ENCODE results near the gene ESYT1.

Gene ESYT1, protein sequence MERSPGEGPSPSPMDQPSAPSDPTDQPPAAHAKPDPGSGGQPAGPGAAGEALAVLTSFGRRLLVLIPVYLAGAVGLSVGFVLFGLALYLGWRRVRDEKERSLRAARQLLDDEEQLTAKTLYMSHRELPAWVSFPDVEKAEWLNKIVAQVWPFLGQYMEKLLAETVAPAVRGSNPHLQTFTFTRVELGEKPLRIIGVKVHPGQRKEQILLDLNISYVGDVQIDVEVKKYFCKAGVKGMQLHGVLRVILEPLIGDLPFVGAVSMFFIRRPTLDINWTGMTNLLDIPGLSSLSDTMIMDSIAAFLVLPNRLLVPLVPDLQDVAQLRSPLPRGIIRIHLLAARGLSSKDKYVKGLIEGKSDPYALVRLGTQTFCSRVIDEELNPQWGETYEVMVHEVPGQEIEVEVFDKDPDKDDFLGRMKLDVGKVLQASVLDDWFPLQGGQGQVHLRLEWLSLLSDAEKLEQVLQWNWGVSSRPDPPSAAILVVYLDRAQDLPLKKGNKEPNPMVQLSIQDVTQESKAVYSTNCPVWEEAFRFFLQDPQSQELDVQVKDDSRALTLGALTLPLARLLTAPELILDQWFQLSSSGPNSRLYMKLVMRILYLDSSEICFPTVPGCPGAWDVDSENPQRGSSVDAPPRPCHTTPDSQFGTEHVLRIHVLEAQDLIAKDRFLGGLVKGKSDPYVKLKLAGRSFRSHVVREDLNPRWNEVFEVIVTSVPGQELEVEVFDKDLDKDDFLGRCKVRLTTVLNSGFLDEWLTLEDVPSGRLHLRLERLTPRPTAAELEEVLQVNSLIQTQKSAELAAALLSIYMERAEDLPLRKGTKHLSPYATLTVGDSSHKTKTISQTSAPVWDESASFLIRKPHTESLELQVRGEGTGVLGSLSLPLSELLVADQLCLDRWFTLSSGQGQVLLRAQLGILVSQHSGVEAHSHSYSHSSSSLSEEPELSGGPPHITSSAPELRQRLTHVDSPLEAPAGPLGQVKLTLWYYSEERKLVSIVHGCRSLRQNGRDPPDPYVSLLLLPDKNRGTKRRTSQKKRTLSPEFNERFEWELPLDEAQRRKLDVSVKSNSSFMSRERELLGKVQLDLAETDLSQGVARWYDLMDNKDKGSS

DNA sequence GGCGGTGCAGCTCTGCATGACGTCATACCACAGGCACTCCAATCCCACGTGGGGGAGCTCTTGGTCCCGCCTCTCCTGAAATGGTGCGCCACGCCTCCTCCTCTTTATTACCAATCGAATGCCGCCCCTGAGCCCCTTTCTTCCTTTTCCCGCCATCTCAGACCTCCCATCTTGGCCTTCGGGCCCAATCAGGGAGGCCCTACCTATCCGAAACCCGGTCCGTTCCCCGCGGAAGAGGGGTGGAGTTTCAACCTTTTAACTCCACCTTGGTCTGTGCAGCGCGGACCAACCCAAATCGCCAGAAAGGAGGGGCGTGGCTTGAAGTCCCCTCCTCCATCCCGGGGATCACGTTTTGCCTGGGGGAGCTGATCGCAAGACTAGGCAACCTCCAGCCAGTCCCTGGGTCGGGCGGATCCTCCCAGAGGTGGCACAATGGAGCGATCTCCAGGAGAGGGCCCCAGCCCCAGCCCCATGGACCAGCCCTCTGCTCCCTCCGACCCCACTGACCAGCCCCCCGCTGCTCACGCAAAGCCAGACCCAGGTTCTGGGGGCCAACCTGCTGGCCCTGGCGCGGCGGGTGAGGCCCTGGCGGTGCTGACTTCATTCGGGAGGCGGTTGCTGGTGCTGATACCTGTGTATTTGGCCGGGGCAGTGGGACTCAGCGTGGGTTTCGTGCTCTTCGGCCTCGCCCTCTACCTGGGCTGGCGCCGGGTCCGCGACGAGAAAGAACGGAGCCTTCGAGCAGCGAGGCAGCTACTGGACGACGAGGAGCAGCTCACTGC, at the start of gene ESYT1:
Gene ESYT1 (plus strand): TSS at position 380 of the 782 bp plus-strand sequence. CDS start 53 bp downstream, at position 433.
- peak; percentile 96 for DNase-seq

DNA sequence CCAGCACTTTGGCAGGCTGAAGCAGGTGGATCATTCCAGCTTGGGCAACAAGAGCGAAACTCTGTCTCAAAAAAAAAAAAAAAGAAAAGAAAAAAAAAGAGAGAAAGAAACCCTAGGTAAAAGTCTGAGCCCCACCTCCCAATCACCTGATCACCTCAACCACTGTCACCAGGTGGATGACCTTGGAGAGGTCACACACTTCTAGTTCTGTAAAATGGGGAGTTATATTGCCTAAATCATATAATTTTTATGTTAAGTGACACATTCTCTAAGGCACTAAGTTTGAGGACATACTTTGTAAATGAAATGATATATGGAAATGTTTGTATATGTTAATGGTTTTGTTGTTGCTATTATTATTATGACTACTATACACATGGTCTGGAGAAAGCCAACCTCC, 49.6 kb upstream of the ESYT1 start:
- DNase-seq = no peak

DNA sequence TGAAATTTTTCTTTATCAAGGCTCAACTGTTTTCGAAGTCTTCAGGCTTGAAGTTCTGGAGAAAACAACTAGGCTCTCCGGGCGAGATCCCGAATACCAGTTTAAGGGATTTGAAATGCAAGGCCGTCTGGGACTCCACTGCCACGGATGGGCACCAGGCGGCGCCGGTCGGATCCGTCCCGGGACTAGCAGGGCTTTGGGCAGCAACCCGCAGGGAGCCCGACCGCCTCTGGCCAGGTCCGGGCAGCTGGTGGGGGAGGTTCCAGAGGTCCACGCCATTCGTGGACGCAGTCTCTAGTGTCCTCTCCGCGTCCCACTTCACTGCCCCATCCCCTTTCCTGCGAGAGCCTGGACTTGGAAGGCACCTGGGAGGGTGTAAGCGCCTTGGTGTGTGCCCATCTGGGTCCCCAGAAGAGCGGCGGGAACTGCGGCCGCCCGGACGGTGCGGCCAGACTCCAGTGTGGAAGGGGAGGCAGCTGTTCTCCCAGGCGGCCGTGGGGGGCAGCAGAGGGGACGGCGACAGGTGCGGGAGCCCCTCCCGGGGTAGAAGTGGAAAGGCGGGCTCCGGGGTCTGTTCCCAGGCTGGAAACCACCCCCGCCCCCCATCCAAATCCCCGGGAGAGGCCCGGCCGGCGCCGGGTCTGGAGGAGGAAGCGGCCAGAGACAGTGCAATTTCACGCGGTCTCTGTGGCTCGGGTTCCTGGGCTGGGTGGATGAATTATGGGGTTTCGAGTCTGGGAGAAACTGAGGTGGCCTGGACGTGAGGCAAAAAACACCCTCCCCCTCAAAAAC, 48.9 kb upstream of the ESYT1 start:
- DNase-seq = peak; percentile 34 to 40

DNA sequence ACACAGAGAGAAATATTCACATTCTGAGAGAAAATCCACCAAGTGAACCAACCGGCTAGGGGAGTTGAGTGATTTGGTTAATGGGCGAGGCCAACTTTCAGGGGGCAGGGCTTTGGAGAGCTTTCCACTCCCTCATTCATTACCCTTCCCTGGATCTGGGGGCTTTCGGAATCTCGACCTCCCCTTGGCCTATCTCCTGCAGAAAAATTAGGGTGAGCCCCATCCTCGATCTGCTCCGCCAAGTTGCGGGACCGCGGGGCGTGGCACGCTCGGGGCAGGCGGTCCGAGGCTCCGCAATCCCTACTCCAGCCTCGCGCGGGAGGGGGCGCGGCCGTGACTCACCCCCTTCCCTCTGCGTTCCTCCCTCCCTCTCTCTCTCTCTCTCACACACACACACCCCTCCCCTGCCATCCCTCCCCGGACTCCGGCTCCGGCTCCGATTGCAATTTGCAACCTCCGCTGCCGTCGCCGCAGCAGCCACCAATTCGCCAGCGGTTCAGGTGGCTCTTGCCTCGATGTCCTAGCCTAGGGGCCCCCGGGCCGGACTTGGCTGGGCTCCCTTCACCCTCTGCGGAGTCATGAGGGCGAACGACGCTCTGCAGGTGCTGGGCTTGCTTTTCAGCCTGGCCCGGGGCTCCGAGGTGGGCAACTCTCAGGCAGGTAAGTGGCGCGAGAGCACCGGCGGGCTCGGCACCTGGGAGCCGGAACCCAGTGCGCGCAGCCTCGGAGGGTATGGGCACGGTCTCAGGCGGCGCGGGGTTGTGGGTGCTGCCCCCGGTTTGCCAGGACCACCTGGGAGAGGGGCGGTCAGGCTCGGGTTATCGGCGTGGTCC, 48.1 kb upstream of the ESYT1 start, which contains the start of gene ERBB3:
Gene ERBB3 (plus strand): TSS at position 443 of the 833 bp plus-strand sequence. CDS start 136 bp downstream, at position 579.
- peak; percentile 61 to 65 for DNase-seq

DNA sequence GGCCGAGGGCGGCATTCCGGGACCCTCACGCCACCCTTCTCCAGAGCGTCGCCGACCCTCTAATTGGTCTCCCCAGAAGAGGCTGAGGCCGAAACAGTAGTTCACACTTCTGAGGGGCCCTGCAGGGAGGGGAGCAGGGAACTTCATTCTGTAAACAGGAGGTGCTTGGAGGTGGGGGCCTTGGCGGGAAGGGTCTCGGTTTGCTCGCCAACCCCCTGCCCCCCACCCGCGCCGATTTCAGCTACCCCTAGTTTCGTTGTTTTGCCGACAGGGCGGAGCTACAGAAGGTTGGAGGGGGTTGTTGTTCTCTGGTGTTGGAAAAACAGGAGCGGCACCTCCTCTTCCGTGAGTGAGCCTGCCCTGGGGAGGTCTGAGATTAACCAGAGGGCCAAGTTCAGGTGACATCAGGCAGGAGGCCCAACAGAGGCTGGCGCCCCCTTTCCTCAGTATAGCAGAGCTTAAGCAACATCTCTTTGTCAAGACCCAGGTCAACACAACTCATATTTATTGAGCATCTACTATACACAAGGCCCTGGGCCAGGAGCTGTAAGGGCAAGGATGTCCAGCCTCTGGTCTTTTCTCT, 47.4 kb upstream of the ESYT1 start:
- DNase-seq = no peak

DNA sequence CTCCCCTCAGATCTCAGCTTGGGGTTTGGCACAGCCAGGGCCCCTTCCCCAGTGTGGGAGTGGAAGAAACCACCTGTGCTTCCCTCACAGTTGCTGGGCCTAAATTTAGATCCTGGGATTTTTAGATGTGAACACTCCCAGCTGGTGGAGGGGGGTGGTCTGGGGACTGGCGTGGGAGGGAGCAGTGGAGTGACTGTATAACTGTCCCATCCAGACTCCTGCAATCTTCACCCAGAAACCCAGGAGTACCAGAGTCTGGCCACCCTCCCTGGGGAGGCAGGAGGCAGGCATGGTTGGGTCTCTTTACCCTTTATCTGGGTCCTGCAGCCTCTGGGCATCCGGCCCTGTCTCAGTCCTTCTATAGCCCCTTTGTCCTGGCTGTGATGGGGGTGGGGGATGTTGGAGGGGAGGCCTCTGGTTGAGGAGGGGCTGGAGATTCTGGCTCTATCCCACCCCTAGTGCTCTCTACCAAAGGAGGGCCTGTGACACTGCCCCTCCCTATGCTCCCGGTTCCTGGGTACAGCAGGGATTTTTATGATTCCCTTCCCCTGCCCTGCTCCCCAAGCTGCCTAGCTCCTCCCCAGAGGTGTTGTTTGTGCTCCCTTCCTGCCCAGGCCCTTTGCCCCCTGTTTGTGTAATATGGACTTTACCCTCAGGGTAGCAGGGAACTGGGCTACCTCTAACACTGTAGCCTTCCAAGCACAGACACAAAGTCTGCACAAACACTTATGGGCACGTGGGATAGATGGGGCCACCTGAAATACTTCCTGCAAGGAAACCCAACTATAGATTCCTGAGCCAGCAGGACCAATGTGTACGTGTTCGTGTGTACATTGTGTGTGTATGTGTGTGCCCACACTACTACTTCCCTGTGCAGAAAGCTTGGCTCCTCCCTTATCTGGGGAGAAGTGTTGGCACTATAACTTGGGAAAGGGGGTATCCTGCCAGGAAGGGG, 46.4 kb upstream of the ESYT1 start:
- no peak for DNase-seq

DNA sequence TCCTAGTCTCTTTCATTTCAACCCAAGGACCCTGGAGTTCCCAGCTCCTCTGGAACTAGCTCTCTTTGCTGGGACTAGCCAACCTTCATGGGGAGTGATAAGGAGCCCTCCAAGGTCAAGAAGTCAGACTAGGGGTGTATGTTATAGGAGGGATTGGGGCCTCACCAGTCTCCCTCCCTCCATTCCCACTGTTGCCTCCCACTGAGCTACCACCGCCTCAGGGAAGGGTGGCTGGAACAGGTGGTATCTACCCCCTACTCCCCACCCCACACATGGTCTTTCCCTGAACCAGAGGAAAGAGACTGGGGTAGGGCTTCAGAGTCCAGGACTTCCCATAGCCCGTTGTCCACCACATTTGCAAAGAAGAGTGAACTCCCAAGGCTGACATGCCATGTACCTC, 45.7 kb upstream of the ESYT1 start:
- DNase-seq = no peak

DNA sequence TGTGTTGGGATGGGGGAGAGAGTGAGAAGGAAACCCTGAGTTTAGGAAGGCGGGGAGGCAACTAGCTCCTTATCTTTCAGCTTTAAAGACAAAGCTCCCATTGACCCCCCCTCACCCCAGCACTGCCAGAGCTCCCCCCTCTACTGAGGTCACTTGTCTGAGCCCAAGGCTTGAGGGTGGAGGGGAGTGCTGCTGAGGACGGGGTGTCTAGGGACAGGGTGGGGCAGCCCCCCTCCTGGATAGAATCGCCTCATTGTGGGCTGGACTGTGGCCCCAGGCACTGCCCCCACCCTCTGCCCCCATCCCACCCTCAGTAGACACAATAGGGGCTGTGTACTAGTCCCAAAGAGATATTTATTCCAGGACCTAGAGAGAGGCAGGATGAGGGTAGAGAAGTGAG, 45.1 kb upstream of the ESYT1 start:
- DNase-seq = no peak

DNA sequence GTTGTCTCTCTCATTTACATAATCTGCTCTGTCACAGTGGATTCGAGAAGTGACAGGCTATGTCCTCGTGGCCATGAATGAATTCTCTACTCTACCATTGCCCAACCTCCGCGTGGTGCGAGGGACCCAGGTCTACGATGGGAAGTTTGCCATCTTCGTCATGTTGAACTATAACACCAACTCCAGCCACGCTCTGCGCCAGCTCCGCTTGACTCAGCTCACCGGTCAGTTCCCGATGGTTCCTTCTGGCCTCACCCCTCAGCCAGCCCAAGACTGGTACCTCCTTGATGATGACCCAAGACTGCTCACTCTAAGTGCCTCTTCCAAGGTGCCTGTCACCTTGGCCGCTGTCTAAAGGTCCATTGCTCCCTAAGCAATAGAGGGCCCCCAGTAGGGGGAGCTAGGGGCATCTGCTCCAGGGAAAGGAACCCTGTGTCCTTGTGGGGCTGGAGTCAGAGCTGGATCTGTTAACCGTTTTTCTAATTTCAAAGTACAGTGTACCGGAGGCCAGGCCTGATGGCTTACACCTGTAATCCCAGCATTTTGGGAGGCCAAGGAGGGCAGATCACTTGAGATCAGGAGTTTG, 43.0 kb upstream of the ESYT1 start:
- no peak for DNase-seq

DNA sequence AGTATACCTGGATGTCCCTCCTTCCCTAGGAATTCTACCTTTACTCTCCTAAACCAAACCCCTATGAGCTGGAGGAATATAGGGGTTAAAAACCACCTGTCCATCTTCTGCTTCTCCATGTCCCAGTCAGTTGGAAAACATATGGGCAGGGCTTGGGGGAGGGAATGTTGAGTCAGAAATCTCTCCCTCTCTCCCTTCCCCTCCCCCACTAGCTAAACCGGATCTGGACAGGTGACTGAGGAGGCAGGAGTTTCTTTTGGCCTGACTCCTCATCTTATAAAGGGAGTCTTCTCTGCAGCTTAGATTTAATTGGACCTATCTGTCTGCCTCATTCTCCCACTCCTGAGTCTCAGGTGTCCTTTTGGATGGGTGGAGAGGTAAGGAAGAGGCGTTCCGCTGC, 42.0 kb upstream of the ESYT1 start:
- no peak for DNase-seq

DNA sequence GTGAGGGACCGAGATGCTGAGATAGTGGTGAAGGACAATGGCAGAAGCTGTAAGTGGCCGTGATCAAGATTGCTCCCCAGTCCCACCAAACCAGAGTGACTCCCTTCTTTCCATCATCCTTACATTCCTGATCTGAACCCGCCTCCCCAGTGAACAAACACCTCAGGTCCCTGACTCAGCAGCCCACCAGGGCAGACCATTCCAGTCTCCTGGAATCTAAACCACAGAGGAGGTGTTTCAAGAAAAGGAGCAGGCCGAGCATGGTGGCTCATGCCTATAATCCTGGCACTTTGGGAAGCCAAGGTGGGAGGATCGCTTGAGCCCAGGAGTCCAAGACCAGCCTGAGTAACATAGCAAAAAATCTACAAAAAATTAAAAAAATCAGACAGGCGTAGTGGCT, 41.5 kb upstream of the ESYT1 start:
- no peak for DNase-seq

DNA sequence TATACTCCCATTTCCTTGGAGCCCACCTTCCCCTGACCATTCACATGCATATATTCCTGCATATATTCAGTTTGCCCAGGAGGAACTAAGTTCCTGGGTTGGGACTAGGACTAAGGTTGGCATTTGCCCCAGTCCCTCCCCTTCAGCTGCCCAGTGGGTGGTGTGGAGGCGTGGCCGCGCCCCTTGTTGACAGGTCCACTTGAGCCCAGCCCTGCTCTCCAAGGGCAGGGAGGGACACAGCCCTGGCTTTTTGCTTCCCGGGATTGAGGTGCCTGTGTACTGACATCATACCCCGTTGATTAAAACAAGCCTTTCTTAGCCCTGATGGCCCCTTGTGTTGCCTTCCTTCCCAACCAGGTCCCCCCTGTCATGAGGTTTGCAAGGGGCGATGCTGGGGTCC, 40.8 kb upstream of the ESYT1 start:
- DNase-seq = no peak

DNA sequence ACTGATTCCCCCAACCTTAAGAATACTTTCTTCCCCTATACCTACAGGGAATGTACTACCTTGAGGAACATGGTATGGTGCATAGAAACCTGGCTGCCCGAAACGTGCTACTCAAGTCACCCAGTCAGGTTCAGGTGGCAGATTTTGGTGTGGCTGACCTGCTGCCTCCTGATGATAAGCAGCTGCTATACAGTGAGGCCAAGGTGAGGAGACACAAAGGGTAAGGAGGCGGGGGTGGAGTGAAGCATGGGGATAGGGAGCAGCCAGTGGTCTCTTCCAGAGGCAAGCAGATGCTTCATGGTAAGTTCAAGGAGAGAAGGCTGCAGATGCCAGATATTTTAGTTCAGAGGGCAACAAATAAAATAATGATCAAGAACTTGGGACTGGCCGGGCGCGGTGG, 30.3 kb upstream of the ESYT1 start:
- no peak for DNase-seq

DNA sequence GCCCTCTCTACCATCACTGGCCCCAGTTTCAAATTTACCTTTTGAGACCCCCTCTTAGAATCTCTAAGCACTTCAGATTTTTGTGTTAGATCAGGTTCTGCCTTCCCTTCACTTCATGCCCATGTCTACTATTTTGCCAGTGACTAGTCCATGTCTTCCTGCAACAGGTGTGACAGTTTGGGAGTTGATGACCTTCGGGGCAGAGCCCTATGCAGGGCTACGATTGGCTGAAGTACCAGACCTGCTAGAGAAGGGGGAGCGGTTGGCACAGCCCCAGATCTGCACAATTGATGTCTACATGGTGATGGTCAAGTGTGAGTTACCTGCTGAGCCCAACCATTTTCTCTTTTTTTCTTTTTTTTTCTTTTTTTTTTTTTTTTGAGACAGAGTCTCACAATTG, 29.5 kb upstream of the ESYT1 start:
- DNase-seq = no peak

DNA sequence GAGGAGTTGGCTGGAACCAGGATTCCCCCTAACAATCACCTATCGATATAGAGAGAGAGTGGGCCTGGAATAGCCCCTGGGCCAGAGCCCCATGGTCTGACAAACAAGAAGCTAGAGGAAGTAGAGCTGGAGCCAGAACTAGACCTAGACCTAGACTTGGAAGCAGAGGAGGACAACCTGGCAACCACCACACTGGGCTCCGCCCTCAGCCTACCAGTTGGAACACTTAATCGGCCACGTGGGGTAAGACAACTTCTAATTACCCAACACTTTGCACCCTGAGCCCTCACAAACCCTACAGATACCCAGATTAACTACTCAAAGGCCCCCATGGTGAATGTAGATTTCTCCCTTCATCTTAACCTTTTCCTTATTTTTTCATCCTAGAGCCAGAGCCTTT, 28.3 kb upstream of the ESYT1 start:
- DNase-seq = no peak

DNA sequence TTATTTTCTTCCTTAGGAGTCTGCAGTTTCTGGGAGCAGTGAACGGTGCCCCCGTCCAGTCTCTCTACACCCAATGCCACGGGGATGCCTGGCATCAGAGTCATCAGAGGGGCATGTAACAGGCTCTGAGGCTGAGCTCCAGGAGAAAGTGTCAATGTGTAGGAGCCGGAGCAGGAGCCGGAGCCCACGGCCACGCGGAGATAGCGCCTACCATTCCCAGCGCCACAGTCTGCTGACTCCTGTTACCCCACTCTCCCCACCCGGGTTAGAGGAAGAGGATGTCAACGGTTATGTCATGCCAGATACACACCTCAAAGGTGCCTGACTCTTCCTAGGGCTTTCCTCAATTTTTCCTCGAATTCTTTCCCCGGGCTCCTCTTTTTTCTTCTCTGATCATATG, 27.0 kb upstream of the ESYT1 start:
- no peak for DNase-seq

DNA sequence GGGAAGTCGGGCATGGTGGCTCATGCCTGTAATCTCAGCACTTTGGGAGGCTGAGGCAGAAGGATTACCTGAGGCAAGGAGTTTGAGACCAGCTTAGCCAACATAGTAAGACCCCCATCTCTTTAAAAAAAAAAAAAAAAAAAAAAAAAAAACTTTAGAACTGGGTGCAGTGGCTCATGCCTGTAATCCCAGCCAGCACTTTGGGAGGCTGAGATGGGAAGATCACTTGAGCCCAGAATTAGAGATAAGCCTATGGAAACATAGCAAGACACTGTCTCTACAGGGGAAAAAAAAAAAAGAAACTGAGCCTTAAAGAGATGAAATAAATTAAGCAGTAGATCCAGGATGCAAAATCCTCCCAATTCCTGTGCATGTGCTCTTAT, 25.4 kb upstream of the ESYT1 start:
- DNase-seq = no peak

DNA sequence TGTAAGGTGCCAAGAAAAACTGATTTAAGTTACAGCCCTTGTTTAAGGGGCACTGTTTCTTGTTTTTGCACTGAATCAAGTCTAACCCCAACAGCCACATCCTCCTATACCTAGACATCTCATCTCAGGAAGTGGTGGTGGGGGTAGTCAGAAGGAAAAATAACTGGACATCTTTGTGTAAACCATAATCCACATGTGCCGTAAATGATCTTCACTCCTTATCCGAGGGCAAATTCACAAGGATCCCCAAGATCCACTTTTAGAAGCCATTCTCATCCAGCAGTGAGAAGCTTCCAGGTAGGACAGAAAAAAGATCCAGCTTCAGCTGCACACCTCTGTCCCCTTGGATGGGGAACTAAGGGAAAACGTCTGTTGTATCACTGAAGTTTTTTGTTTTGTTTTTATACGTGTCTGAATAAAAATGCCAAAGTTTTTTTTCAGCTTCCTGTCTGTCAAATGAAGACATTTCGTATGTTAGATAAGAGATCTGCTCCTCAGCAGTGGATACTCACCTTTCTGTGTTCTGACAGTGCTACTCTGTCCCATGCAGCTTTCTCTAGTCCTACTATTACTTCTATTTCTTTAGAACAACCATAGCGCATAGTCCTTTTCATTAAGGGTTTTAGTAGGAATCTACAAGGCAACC, 24.9 kb upstream of the ESYT1 start:
- DNase-seq = no peak

DNA sequence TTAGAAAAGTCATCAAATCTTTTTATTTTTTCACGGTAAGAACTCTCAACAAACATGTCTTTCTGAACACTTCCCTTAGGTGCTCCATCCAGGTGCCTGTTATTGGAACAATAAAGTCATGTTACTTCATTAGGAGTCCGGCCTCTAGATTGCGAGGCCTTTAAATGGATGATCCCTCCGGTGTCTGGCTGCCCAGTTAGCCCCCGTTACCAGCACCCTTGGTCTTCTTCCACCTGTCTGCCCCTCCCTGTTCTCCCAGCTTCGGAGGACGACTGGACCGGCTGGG, 24.3 kb upstream of the ESYT1 start:
- no peak for DNase-seq

Data from activated CD4-positive, alpha-beta T cell treated with anti-CD3 and anti-CD28 coated beads, Interleukin-2, amount 50 U/mL, for 4 hours (primary cell).